Activated CD4-positive, alpha-beta T cell treated with anti-CD3 and anti-CD28 coated beads for 48 hours (primary cell): ENCODE data around the gene TEKTIP1.
"Not testable (repeated sequence)": the region's sequence is repeated elsewhere in the genome, so short reads cannot be mapped to it uniquely, and the experiment has no call there.

ENCODE experiments used
- DNase-seq: peaks from one replicate; pipeline ENCODE4 v3.0.0-alpha.2; 2020

TEKTIP1 gene

GRCh38 chr19:3563709-3564524, 24.9 kb downstream of the TEKTIP1 start:
- no peak for DNase-seq

- DNase-seq = no peak
Observed at GRCh38 chr19:3565139-3565538, 26.2 kb downstream of the TEKTIP1 start.

DNA sequence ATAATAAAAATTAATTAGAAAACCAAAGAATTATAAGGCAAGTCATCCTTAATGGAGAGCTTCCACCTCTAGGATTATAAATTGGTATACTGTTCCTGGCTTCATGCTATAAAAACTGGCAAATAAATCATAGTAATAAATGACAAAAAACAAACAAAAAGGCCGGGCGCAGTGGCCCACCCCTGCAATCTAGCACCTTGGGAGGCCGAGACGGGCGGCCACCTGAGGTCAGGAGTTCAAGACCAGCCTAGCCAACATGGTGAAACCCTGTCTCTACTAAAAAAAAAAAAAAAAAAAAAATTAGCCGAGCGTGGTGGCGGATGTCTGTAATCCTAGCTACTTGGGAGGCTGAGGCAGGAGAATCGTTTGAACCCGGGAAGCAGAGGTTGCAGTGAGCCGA, 31.1 kb downstream of the TEKTIP1 start:
- DNase-seq = not testable (repeated sequence)

DNA sequence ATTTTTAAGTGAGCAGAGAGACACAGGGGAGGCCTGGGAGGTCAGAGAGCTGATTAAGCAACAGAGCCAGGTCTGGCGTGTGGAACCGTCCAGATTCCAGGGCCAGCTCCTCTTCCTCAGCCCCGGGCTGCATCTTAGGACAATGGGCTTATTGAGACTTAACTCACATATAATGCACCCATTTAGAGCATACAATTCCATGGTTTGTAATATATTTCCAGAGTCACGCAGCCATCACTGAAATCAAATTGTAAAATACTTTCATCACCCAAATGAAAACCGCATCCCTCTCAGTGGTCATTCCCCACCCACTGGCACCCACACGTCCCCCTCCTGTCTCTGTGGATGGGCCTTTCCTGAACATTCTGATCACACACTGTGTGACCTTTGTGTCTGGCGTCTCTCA, 31.6 kb downstream of the TEKTIP1 start:
- DNase-seq = no peak

GRCh38 chr19:3572132-3572854, 33.3 kb downstream of the TEKTIP1 start:
- peak; percentile 100 for DNase-seq

GRCh38 chr19:3572855-3573161, 33.8 kb downstream of the TEKTIP1 start, which contains the start of gene HMG20B:
HMG20B (plus strand) TSS chr19:3572944; CDS start chr19:3573310, 366 bp downstream.
- no peak for DNase-seq

DNA sequence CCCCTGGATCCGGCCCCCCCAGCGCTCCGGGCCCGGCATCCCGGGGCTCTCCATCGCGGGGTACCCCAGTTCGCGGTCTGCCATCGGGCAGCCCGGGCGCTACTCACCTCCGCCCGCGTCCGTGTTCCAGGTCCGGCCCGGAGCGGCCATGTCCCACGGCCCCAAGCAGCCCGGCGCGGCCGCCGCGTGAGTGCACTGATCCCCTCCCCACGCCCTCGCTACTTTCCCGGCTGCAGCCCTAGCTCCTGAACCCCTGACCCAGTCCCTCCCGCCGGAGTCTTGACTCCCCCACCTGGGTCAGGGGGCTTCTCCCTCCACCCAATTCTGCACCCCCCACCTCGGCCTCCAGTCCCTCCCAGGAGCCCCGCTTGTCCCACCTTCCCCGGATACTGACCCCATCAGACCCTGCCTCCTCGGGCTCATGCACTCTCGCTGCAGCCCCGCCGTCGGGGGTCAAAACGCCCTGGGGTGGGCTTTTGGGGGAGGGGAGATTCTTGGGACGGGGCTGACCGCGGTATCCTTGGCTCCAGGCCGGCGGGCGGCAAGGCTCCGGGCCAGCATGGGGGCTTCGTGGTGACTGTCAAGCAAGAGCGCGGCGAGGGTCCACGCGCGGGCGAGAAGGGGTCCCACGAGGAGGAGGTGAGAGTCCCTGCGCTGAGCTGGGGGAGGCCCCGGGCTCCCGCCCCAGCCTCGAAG, 34.3 kb downstream of the TEKTIP1 start:
- peak; percentile 42 for DNase-seq

DNA sequence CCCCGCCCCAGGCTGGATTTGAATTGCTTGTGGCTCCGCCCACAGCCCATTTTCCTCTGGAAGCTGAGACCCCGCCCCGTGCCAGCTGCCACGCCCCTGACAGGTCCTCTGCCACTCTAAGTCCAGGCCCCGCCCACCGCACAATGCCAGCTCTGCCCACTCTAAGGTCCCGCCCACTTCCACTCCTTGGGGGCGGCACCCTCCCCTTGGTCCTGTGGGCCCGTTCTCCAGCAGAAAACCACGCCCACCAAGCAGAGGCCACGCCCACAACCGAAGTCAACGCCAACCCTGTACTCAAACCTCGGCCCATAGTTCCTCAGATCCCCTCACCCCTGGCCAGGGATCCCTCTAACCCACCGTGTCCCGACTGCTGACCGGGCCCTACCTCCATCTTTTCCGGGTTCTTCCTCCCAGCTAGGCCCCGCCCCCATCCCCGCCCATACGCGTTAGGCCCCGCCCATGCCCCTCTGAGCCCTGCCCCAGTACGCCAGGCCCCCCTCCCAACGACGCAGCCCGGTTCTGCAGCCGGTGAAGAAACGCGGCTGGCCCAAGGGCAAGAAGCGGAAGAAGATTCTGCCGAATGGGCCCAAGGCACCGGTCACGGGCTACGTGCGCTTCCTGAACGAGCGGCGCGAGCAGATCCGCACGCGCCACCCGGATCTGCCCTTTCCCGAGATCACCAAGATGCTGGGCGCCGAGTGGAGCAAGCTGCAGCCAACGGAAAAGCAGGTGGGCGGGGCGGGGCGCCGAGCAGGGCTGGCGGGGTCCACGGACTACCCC, 35.1 kb downstream of the TEKTIP1 start:
- DNase-seq = peak; percentile 99

DNA sequence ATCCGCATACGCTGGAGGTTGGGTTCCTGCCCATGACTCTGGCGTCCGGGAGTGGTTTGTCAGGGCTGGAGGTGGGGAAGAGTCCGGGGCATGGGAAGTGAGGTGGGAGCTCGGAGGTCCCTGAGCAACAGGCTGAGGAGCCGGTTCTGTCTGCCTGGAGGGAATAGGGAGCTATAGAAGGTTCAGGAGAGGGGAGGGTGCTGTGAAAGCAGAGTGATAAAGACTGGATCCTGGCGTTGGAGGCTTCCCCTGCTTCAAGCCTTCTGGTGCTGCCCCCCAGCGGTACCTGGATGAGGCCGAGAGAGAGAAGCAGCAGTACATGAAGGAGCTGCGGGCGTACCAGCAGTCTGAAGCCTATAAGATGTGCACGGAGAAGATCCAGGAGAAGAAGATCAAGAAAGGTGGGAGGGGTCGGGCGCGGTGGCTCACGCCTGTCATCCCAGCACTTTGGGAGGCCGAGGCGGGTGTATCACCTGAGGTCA, 36.3 kb downstream of the TEKTIP1 start:
- peak; percentile 41 for DNase-seq

GRCh38 chr19:3575949-3576673, 37.1 kb downstream of the TEKTIP1 start:
- DNase-seq = no peak

DNA sequence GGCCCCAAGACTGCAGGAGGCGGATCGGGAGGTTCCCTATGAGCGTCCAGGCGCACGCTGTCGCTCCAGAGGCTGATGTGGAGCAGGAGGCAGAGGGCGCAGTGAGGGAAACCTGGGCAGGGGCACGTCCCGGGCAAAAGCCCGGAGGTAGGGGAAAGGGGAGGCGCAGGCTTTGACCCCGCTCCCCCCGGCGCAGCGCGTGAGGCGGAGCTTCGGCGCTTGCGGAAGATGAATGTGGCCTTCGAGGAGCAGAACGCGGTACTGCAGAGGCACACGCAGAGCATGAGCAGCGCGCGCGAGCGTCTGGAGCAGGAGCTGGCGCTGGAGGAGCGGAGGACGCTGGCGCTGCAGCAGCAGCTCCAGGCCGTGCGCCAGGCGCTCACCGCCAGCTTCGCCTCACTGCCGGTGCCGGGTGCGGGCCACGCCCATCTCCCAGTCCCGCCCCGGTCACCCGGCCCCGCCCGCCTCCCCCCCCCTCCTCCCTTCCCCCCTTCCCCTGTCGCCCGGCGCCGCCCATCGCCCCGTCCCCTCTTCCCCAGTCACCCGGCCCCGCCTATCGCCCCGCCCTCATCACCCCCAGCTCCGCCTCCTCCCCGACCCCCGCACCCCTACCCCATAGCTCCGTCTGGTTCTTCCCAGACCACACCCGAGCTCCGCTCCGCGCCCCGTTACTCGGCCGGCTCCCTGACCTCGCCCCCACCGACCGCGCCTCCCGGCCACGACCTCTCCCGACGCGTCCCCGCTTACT, 37.9 kb downstream of the TEKTIP1 start:
- peak; percentile 22 for DNase-seq

- DNase-seq = no peak
Observed at GRCh38 chr19:3577723-3578344, 38.9 kb downstream of the TEKTIP1 start.

- DNase-seq = no peak
Observed at GRCh38 chr19:3578390-3578789, 39.4 kb downstream of the TEKTIP1 start.

GRCh38 chr19:3580156-3580934, 41.4 kb downstream of the TEKTIP1 start:
- DNase-seq = no peak

DNA sequence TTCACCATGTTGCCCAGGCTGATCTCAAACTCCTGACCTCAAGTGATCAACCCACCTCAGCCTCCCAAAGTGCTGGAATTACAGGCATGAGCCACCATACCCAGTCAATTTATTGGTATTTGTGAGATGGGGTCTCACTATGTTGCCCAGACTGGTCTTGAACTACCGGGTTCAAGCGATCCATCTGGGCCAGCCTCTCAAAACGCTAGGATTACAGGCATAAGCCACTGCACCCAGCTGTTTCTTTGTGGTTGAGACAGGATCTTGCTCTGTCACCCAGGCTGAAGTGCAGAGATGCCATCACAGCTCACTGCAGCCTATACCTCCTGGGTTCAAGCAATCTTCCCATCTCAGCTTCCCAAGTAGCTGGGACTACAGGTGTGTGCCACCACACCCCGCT, 42.8 kb downstream of the TEKTIP1 start:
- not testable (repeated sequence) for DNase-seq

GRCh38 chr19:3584036-3584802, 45.2 kb downstream of the TEKTIP1 start:
- not testable (repeated sequence) for DNase-seq

GRCh38 chr19:3585301-3586126, 46.5 kb downstream of the TEKTIP1 start, which contains the start of gene GIPC3:
GIPC3 (plus strand) TSS chr19:3585478; CDS start chr19:3585598, 120 bp downstream.
- DNase-seq = no peak

- peak; percentile 48 for DNase-seq
Observed at GRCh38 chr19:3586127-3586626, 47.2 kb downstream of the TEKTIP1 start.
